Mesothelial cell of epicardium (in vitro differentiated cells): Measurements from ENCODE around the gene STAM. TPM values are rescaled to one million over a fixed set of nuclear protein-coding genes. Genes with fewer than 3 reads are reported as not detected.
A peak's percentile ranks its signal among the peaks of the same experiment; 100 is the strongest.

Source experiments
- DNase-seq, 2 experiments: peaks; one replicate each; pipeline ENCODE4 v3.0.0; 2021; ENCODE audit warnings: low spot score in 2 of 2; ENCODE audit not compliant: unreplicated experiment in 2 of 2
- H3K27ac Mint-ChIP-seq: 2 replicates; pipeline ENCODE4 v1.8.0; 2021; ENCODE audit warnings: mixed read lengths
- H3K27me3 Mint-ChIP-seq: 2 replicates; pipeline ENCODE4 v1.8.0; 2021; ENCODE audit warnings: low read depth, mixed read lengths
- H3K36me3 Mint-ChIP-seq: 2 replicates; pipeline ENCODE4 v1.8.0; 2021; ENCODE audit warnings: mixed read lengths
- H3K4me1 Mint-ChIP-seq: 2 replicates; pipeline ENCODE4 v1.8.0; 2021; ENCODE audit warnings: mixed read lengths
- H3K4me3 Mint-ChIP-seq: 2 replicates; pipeline ENCODE4 v1.8.0; 2021; ENCODE audit warnings: mild to moderate bottlenecking, moderate library complexity, mixed read lengths
- H3K9me3 Mint-ChIP-seq: 2 replicates; pipeline ENCODE4 v1.8.0; 2021; ENCODE audit warnings: mixed read lengths
- CTCF ChIP-seq: fragments of 200-600 bp; sonication (generic); IDR thresholded peaks from one replicate; pipeline ENCODE4 v1.5.0; 2021; ENCODE audit warnings: antibody characterized with exemption; ENCODE audit not compliant: unreplicated experiment
- total RNA-seq: library from RNA; stranded (reverse); gene quantifications from 3 replicates; pipeline ENCODE4 v1.2.1, GENCODE V29; 2021

STAM gene
- total RNA-seq, 1 donor from 2014 or later: 31.3 TPM

- no peaks in the 10 kb centered on the region for H3K36me3 Mint-ChIP-seq
- no peak overlapping the region for H3K27ac Mint-ChIP-seq
- no peak for TF ChIP-seq CTCF
- DNase-seq: no peak
- H3K4me3 Mint-ChIP-seq: no peak overlapping the region
- no peaks in the 10 kb centered on the region for H3K9me3 Mint-ChIP-seq
- H3K4me1 Mint-ChIP-seq: no peaks in the 10 kb centered on the region
- no peaks in the 10 kb centered on the region for H3K27me3 Mint-ChIP-seq
These were observed 91.4 kb downstream of the STAM start for GRCh38 chr10:17735166-17735941.

- no peaks in the 10 kb centered on the region for H3K36me3 Mint-ChIP-seq
- TF ChIP-seq CTCF: no peak
- no peak for DNase-seq
- H3K27ac Mint-ChIP-seq: no peak overlapping the region
- no peaks in the 10 kb centered on the region for H3K4me1 Mint-ChIP-seq
- no peaks in the 10 kb centered on the region for H3K9me3 Mint-ChIP-seq
- no peaks in the 10 kb centered on the region for H3K27me3 Mint-ChIP-seq
- no peak overlapping the region for H3K4me3 Mint-ChIP-seq
These were observed 92.3 kb downstream of the STAM start for GRCh38 chr10:17736223-17736622.

DNA sequence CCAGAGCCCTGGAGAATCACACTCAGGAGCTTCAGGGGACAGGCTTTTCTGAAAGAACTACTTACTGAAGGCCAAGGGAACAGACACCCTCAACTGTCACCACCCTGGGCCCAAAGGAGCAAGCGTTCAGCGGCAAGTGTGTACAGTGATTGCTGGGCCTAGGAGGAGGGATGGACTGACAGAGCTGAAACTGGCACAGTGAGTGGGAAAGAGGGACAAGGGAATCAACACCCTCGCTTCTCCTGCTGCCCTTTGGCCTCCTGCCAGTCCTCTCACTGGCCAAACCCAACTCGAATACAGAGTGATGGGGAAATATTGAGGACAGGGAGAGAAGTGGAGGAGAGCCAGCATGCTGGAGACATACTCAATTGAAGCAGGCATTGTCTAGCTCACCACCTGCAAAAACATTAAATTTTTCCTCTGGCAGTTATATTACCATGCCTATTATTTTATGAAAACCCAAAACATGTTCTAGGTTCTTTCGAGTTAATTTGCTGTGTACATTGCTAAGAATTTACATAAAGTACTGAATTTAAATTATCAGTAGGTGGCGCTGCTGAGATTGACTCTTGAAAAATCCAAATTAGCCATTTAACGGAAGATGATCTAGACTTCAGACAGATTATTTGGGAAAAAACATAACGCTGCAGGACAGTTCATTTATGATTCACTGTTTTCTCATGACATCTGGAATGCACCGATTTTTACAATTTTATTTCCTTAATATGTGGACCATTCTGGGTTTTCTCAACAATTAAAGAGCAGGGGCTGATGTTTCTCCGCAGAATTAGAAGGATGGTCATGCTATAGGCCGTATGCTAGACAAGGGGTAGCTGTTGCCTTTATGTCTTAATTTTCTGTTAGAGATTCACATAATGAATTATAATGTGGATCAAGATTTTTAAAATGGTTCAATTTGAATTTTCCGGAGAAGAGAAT, 93.3 kb downstream of the STAM start:
- H3K27me3 Mint-ChIP-seq: no peaks in the 10 kb centered on the region
- no peak overlapping the region for H3K4me3 Mint-ChIP-seq
- peak; percentile 69 for TF ChIP-seq CTCF
- H3K36me3 Mint-ChIP-seq: no peaks in the 10 kb centered on the region
- DNase-seq: no peak
- no peak overlapping the region for H3K27ac Mint-ChIP-seq
- H3K4me1 Mint-ChIP-seq: no peaks in the 10 kb centered on the region
- H3K9me3 Mint-ChIP-seq: no peaks in the 10 kb centered on the region

- no peaks in the 10 kb centered on the region for H3K27me3 Mint-ChIP-seq
- H3K36me3 Mint-ChIP-seq: no peaks in the 10 kb centered on the region
- H3K9me3 Mint-ChIP-seq: no peaks in the 10 kb centered on the region
- H3K4me3 Mint-ChIP-seq: no peak overlapping the region
- no peak for TF ChIP-seq CTCF
- no peak for DNase-seq
- H3K27ac Mint-ChIP-seq: no peak overlapping the region
- H3K4me1 Mint-ChIP-seq: no peaks in the 10 kb centered on the region
These were observed 96.7 kb downstream of the STAM start for GRCh38 chr10:17740668-17741067.

DNA sequence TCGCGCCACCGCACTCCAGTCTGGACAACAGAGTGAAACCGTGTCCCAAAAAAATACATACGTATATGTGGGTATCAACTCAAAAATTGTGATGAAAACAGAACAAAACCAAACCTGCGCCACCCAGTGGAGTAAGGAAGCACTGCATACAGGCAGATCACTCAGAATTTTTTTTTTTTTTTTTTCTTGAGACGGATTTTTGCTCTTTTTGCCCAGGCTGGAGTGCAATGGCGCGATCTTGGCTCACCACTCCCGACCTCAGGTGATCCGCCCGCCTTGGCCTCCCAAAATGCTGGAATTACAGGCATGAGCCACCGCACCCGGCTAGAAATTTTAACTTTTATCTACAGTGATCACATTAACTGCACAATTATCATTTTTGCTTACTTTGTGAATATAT, 99.0 kb downstream of the STAM start:
- TF ChIP-seq CTCF: peak; percentile 97
- peak; percentile 29 to 74 for DNase-seq
- Mint-ChIP-seq H3K9me3 (no peaks in the 10 kb centered on the region), H3K4me3 (no peak overlapping the region), H3K27ac (no peak overlapping the region), H3K27me3 (no peaks in the 10 kb centered on the region), H3K4me1 (no peaks in the 10 kb centered on the region), H3K36me3 (no peaks in the 10 kb centered on the region)
